Fibroblast of mammary gland (primary cell): Measurements from ENCODE around the gene KRTAP9-2.
"Not testable (repeated sequence)": the region's sequence is repeated elsewhere in the genome, so short reads cannot be mapped to it uniquely, and the experiment has no call there.

Source experiments
- DNase-seq: peaks from one replicate; pipeline ENCODE4 v3.0.0-alpha.2; 2010; ENCODE audit warnings: low read depth
- H3K4me3 ChIP-seq: 2 replicates; pipeline ENCODE4 v1.5.1; 2011; ENCODE audit warnings: low read depth, mild to moderate bottlenecking, low read length, moderate library complexity; ENCODE audit not compliant: control insufficient read depth
- TF ChIP-seq, protein P1 (sequence below): conservative IDR thresholded peaks from 2 replicates; pipeline ENCODE4 v1.5.1; 2011; ENCODE audit warnings: low read depth, low read length, inconsistent platforms; ENCODE audit not compliant: control insufficient read depth, insufficient read depth

KRTAP9-2 gene

DNA sequence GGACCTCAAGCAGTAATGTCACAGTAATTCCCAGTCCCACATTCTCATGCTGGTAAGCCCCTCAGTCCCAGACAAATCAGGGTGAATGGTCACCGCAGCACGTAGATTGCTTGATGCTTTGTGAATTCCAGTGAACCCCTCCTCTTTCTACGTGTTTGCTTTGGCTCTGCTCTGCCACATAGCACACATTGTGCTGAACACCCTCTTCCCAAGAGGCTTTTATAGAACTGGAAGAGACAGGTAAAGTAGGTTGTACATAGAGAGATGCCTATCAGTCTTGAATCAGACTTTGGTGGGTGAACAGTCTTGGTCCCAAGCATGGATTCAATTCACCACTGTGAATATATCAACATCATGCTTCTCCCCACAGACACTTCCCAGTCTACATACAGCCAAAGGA lies 38.2 kb downstream of the KRTAP9-2 start:
- DNase-seq, result no peak
- TF ChIP-seq, protein P1, sequence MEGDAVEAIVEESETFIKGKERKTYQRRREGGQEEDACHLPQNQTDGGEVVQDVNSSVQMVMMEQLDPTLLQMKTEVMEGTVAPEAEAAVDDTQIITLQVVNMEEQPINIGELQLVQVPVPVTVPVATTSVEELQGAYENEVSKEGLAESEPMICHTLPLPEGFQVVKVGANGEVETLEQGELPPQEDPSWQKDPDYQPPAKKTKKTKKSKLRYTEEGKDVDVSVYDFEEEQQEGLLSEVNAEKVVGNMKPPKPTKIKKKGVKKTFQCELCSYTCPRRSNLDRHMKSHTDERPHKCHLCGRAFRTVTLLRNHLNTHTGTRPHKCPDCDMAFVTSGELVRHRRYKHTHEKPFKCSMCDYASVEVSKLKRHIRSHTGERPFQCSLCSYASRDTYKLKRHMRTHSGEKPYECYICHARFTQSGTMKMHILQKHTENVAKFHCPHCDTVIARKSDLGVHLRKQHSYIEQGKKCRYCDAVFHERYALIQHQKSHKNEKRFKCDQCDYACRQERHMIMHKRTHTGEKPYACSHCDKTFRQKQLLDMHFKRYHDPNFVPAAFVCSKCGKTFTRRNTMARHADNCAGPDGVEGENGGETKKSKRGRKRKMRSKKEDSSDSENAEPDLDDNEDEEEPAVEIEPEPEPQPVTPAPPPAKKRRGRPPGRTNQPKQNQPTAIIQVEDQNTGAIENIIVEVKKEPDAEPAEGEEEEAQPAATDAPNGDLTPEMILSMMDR, result no peak
- no peak overlapping the region for H3K4me3 ChIP-seq

DNA sequence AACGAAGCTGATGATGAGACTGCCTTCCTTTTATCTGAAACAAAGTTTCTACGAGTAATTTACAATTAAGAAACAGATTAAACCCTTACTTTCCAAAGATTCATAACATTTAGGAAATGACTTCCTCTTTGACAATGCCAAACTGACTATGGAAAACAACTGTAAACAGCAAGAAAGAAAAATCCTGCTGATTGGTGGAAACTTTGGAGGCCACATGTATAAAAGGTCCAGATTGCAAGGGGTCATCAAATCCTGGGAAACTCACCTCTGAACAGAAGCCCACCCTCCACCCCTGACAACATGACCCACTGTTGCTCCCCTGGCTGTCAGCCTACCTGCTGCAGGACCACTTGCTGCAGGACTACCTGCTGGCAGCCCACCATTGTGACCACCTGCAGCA lies 38.6 kb downstream of the KRTAP9-2 start, which contains the start of gene KRTAP9-6:
Gene KRTAP9-6, plus strand, starts transcription at position 301 of the 400 bp plus-strand sequence. Its CDS starts 0 bp downstream, at position 301.
- no peak for DNase-seq
- H3K4me3 ChIP-seq, result no peak within 1 kb of the TSS

DNA sequence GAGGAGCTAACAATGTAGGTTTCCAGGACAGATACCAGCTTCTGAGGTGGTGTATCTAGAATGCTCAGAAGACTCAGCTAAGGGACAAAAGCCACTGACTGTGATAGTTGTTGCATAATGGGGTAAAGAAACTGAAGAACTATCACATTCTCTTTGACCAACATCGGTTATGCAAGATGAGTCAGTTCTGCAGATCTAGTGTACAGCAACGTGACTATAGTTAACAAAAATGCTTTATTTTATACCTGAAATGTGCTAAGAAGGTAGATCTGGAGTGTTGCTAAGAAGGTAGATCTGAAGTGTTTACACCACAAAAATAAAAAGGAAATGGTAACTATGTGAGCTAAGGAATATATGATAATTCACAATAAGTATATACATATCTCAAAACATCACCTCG lies 41.3 kb downstream of the KRTAP9-2 start:
- DNase-seq, result no peak
- TF ChIP-seq, protein P1, result no peak
- H3K4me3 ChIP-seq, result no peak overlapping the region

More for the DNA sequence above, 38.6 kb downstream of the KRTAP9-2 start, which contains the start of gene KRTAP9-6:
- TF ChIP-seq, protein P1, result no peak

DNA sequence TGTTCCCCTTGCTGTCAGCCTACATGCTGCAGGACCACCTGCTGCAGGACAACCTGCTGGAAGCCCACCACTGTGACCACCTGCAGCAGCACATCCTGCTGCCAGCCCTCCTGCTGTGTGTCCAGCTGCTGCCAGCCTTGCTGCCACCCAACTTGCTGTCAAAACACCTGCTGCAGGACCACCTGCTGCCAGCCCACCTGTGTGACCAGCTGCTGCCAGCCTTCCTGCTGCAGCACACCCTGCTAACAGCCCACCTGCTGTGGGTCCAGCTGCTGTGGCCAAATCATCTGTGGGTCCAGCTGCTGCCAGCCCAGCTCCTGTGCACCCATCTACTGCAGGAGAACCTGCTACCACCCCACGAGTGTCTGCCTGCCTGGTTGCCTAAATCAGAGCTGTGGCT lies 44.9 kb downstream of the KRTAP9-2 start:
- not testable (repeated sequence) for DNase-seq, H3K4me3 ChIP-seq

DNA sequence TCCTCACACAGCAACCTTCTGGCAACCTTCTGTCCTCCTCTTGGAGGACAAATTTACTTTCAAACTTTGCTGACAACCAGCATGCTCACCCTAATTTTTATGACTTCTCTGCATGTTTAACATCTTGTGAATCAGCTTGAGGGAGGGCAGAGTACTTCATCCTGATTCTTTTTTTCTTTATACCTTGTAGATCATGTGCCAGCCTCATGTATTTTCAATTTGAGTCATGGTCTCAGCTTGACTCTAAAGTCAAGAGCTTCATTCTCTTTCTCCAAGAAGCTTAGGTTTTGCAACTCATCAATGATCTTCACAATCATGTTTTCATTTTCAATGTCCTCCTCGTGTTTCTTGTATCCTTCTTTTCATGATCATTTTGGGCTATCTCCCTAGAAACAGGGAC lies 45.4 kb downstream of the KRTAP9-2 start:
- DNase-seq, result no peak
- TF ChIP-seq, protein P1, result no peak
- H3K4me3 ChIP-seq, result no peak overlapping the region

DNA sequence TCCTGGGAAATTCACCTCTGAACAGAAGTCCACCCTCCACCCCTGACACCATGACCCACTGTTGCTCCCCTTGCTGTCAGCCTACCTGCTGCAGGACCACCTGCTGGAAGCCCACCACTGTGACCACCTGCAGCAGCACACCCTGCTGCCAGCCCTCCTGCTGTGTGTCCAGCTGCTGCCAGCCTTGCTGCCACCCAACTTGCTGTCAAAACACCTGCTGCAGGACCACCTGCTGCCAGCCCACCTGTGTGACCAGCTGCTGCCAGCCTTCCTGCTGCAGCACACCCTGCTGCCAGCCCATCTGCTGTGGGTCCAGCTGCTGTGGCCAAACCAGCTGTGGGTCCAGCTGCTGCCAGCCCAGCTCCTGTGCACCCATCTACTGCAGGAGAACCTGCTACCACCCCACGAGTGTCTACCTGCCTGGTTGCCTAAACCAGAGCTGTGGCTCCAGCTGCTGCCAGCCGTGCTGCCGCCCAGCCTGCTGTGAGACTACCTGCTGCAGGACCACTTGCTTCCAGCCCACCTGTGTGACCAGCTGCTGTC lies 49.3 kb downstream of the KRTAP9-2 start, which contains the start of gene KRTAP9-7:
Gene KRTAP9-7, plus strand, starts transcription at position 51 of the 543 bp plus-strand sequence. Its CDS starts 0 bp downstream, at position 51.
- not testable (repeated sequence) for H3K4me3 ChIP-seq, DNase-seq
